PC-9 (cell line): Measurements from ENCODE around the gene CYBA. TPM values are rescaled to one million over a fixed set of nuclear protein-coding genes. Genes with fewer than 3 reads are reported as not detected.

Source experiments
- BruUV-seq: library from RNA; stranded (reverse); fragments of 400-500 nt; replicated peaks from 2 replicates; lab custom pipeline; 2021; lab: Mats Ljungman, UMichigan
- CTCF ChIA-PET: fragments of 300-600 bp; sonication (Branson Sonifier 250); formaldehyde crosslinking; loops from one replicate; lab custom pipeline; 2022; ENCODE audit warnings: antibody characterized with exemption; lab: Charles Lee
- POLR2A ChIA-PET: fragments of 300-600 bp; sonication (Branson Sonifier 250); formaldehyde crosslinking; loops from one replicate; lab custom pipeline; 2022; ENCODE audit warnings: antibody characterized with exemption; ENCODE audit not compliant: unreplicated experiment; lab: Charles Lee
- DNase-seq, 2 experiments: peaks; one replicate each; pipeline versions ENCODE4 v3.0.0 to v3.0.0-alpha.2; 2015 to 2022; ENCODE audit warnings: mixed read lengths in 1 of 2
- H2AFZ ChIP-seq: fragments of 200-600 bp; sonication (generic); 2 replicates; pipeline ENCODE4 v1.8.1; 2017; ENCODE audit warnings: antibody characterized with exemption
- H3F3A ChIP-seq: fragments of 200-600 bp; sonication (generic); 2 replicates; pipeline ENCODE4 v1.8.1; 2017; ENCODE audit warnings: antibody characterized with exemption, mild to moderate bottlenecking, low read depth; ENCODE audit not compliant: insufficient read depth
- H3K27ac ChIP-seq: fragments of 200-600 bp; sonication (generic); 2 replicates; pipeline ENCODE4 v1.6.1; 2016; ENCODE audit warnings: mixed run types
- H3K27me3 ChIP-seq: fragments of 200-600 bp; sonication (generic); 2 replicates; pipeline ENCODE4 v1.6.1; 2016; ENCODE audit warnings: low read depth, mixed run types; ENCODE audit not compliant: insufficient read depth
- H3K36me3 ChIP-seq: fragments of 200-600 bp; sonication (generic); 2 replicates; pipeline ENCODE4 v1.6.1; 2016; ENCODE audit warnings: low read depth, mixed run types
- H3K4me1 ChIP-seq: fragments of 200-600 bp; sonication (generic); replicated peaks from 2 replicates; pipeline ENCODE4 v1.6.1; 2016; ENCODE audit warnings: mixed run types; ENCODE audit not compliant: insufficient read depth
- H3K4me2 ChIP-seq: fragments of 200-600 bp; sonication (generic); 2 replicates; pipeline ENCODE4 v1.6.1; 2017; ENCODE audit warnings: mixed run types
- H3K4me3 ChIP-seq: fragments of 200-600 bp; sonication (generic); 2 replicates; pipeline ENCODE4 v1.6.1; 2016; ENCODE audit warnings: mixed run types
- H3K79me2 ChIP-seq: fragments of 200-600 bp; sonication (generic); 2 replicates; pipeline ENCODE4 v1.6.1; 2017; ENCODE audit warnings: low read depth, mixed run types
- H3K9me2 ChIP-seq: fragments of 200-600 bp; sonication (generic); 2 replicates; pipeline ENCODE4 v1.8.1; 2017; ENCODE audit warnings: mild to moderate bottlenecking; ENCODE audit not compliant: insufficient read depth
- H3K9me3 ChIP-seq: fragments of 200-600 bp; sonication (generic); 2 replicates; pipeline ENCODE4 v1.8.1; 2016; ENCODE audit warnings: low read depth; ENCODE audit not compliant: insufficient read depth
- H4K20me1 ChIP-seq: fragments of 200-600 bp; sonication (generic); 2 replicates; pipeline ENCODE4 v1.8.1; 2017; ENCODE audit not compliant: insufficient read depth
- EZH2 ChIP-seq: fragments of 200-600 bp; sonication (generic); IDR thresholded peaks from 2 replicates; pipeline ENCODE4 v1.8.0; 2017; ENCODE audit warnings: antibody characterized with exemption, low read depth
- intact Hi-C: fragments of 100-400 bp; cut with micrococcal nuclease; formaldehyde crosslinking; loops from one replicate; pipeline ENCODE4 v1.10.0; 2022; ENCODE audit not compliant: unreplicated experiment
- total RNA-seq: library from RNA; stranded (reverse); gene quantifications from 2 replicates; pipeline ENCODE4 v1.2.3, GENCODE V29; 2021
- TF ChIP-seq, protein P1 (sequence below): fragments of 200-600 bp; sonication (generic); conservative IDR thresholded peaks from 2 replicates; pipeline ENCODE4 v1.6.1; 2017; ENCODE audit warnings: mixed run types, antibody characterized with exemption, mild to moderate bottlenecking, moderate library complexity

CYBA gene
- total RNA-seq, 1 experiment from 2014 or later = 8.0 TPM

DNA sequence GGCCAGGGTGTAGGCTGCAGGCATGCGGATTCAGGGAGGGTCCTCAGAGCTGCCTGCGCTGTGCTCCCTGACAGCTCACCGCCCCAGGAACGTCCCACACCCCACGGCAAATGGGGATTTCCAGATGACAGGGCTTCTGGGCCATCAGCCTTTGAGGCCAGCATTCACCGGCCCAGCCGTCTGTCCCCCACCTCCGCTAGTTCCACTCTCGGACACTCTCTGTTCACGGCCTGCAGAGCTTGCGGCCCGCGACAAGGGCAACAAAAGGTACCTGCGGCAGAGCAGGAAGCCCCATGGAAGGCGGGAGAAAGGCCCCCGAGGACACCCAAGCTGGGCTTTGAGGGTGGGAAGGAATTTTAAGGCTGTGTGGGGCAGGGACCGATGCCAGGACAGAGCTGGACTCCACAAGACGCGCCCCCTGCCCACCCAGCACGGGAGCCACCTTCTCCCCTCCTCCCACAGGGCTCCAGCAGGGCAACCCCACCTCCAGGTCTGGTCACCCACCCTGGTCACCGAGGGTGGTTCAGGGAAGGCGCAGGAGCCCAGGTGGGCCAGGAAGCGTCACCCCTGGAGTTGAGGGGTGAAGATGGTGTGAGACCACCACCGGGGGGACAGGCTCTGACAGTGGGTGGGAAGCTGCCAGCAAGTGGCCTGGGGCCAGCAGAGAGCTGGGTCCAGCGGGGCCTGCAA is 5.6 kb upstream of the CYBA start:
- no peak overlapping the region for H2AFZ ChIP-seq
- peaks cover 11% of the 10 kb centered on the region; the same call in 1 of the 2 replicates for H3F3A ChIP-seq
- no peaks in the 10 kb centered on the region; the same call in 1 of the 2 replicates for H4K20me1 ChIP-seq
- ChIA-PET CTCF (no interaction called here), POLR2A (no interaction called here)
- no peak overlapping the region for H3K4me3 ChIP-seq
- H3K9me3 ChIP-seq = no peaks in the 10 kb centered on the region
- peaks cover 16% of the 10 kb centered on the region for H3K79me2 ChIP-seq
- no peaks in the 10 kb centered on the region for H3K9me2 ChIP-seq
- no peaks in the 10 kb centered on the region for H3K27me3 ChIP-seq
- H3K4me2 ChIP-seq = no peak overlapping the region
- TF ChIP-seq, protein P1, sequence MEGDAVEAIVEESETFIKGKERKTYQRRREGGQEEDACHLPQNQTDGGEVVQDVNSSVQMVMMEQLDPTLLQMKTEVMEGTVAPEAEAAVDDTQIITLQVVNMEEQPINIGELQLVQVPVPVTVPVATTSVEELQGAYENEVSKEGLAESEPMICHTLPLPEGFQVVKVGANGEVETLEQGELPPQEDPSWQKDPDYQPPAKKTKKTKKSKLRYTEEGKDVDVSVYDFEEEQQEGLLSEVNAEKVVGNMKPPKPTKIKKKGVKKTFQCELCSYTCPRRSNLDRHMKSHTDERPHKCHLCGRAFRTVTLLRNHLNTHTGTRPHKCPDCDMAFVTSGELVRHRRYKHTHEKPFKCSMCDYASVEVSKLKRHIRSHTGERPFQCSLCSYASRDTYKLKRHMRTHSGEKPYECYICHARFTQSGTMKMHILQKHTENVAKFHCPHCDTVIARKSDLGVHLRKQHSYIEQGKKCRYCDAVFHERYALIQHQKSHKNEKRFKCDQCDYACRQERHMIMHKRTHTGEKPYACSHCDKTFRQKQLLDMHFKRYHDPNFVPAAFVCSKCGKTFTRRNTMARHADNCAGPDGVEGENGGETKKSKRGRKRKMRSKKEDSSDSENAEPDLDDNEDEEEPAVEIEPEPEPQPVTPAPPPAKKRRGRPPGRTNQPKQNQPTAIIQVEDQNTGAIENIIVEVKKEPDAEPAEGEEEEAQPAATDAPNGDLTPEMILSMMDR = no peak
- no peak for TF ChIP-seq EZH2
- H3K27ac ChIP-seq = no peak overlapping the region
- 0 out of 2 replicates have a peak, but pooled peaks cover 3% of the 10 kb centered on the region for H3K4me1 ChIP-seq
- H3K36me3 ChIP-seq = no peaks in the 10 kb centered on the region
- intact Hi-C loops = no loop called here
- DNase-seq = no peak
- no TSS peak for BruUV-seq

DNA sequence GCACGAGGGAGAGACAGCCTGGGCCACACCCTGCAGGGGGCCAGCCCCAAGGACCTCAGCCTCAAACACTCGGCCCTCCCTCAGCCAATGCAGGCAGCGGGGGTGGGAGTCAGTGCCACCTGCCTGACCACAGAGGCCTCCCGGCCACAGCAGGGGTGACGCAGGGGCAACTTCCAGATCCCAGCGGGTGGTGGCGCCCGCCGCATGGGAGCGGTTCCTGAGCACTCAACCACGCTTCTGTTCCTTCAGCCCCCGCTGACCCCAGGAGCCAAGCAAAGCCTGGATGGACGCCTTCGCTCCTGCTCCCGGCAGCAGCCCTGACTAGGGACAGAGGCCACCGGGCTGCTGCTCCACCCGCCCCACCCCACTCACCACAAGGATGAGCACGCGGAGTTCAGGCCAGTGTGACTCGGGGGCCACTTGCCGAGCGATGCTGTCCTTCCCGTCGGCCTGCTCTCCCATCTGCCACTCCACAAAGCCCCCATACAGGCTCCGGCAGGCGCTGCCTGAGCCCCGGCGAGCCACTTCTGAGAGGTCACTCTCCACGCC is 5.0 kb upstream of the CYBA start:
- ChIA-PET CTCF (no interaction called here), POLR2A (no interaction called here)
- H3K27ac ChIP-seq = no peak overlapping the region
- intact Hi-C loops = no loop called here
- peaks cover 11% of the 10 kb centered on the region; the same call in 1 of the 2 replicates for H3K79me2 ChIP-seq
- H3K9me3 ChIP-seq = no peaks in the 10 kb centered on the region
- H3K4me2 ChIP-seq = no peak overlapping the region
- peaks cover 9% of the 10 kb centered on the region; the same call in 1 of the 2 replicates for H3F3A ChIP-seq
- H2AFZ ChIP-seq = no peak overlapping the region
- no peak for DNase-seq
- no TSS peak for BruUV-seq
- H3K4me1 ChIP-seq = no peaks in the 10 kb centered on the region
- no peaks in the 10 kb centered on the region for H3K27me3 ChIP-seq
- H3K36me3 ChIP-seq = no peaks in the 10 kb centered on the region
- TF ChIP-seq, protein P1 = no peak
- no peak for TF ChIP-seq EZH2
- H3K4me3 ChIP-seq = no peak overlapping the region
- no peaks in the 10 kb centered on the region; the same call in 1 of the 2 replicates for H4K20me1 ChIP-seq
- no peaks in the 10 kb centered on the region for H3K9me2 ChIP-seq

DNA sequence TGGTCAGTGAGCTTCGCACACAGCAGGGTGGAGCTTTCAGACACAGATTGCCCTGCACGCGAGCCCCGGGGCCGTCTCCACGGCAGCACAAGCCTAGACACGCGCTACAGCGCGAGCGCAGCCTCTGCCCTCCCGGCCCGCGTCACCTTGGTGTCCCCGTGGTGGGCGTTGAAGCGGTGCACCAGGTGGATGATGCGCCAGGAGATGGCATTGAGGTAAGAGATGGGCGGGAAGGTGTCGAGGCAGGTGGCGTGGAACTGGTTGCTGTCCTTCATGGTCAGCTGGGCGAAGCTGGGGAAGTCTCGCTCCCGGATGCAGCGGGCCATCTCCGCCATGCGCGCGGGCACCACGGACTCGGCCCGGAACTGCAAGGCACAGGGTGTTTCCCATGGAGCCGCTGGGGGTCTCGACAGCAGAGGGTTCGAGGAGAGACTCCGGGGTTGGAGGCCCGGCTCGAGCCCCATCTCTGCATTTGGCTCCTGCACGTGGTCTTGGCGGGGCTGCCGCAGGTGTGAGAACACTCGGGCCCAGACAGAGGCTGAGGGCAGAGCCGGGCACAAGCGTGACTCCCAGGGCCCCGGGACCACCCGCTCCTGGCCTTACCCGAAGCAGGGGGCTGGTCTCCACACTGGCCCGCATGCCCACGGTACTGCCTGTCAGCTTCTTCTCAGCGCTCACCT is 4.3 kb upstream of the CYBA start:
- Histone ChIP-seq H3K27ac (no peak overlapping the region), H3K4me1 (no peaks in the 10 kb centered on the region), H2AFZ (no peak overlapping the region), H3K4me3 (no peak overlapping the region), H3K27me3 (no peaks in the 10 kb centered on the region), H3K36me3 (no peaks in the 10 kb centered on the region), H3F3A (peaks cover 9% of the 10 kb centered on the region; the same call in 1 of the 2 replicates), H3K79me2 (peaks cover 9% of the 10 kb centered on the region; the same call in 1 of the 2 replicates), H4K20me1 (no peaks in the 10 kb centered on the region; the same call in 1 of the 2 replicates), H3K9me3 (no peaks in the 10 kb centered on the region), H3K4me2 (no peak overlapping the region), H3K9me2 (no peaks in the 10 kb centered on the region)
- ChIA-PET CTCF (interaction anchor here (0.6 kb wide), 1 partner anchor 57 kb away, joined by 4 read pairs; no protein-coding TSS in a partner anchor), POLR2A (no interaction called here)
- intact Hi-C loops = no loop called here
- DNase-seq = no peak
- TF ChIP-seq, protein P1 = no peak
- TF ChIP-seq EZH2 = no peak
- BruUV-seq = no TSS peak
